Natural killer cell treated with Interleukin-12 subunit alpha and Interleukin-12 subunit beta and Interleukin-15 and Interleukin-18, amount 100 ng/mL, for 72 hours (primary cell): ENCODE data around the gene PDE11A. TPM values are rescaled to one million over a fixed set of nuclear protein-coding genes. Genes with fewer than 3 reads are reported as not detected.
"Not testable (repeated sequence)": the region's sequence is repeated elsewhere in the genome, so short reads cannot be mapped to it uniquely, and the experiment has no call there.

ENCODE experiments used
- ATAC-seq, 2 donors: fragments of 150-1000 bp; cut with Tn5 transposase in 1 of 2; sonication (Bioruptor Pico), chemical (Tn5 transposase) in 1 of 2; 2 replicates each; pipeline ENCODE4 v1.10.0; 2021
- DNase-seq: peaks from one replicate; pipeline ENCODE4 v3.0.0; 2022; ENCODE audit warnings: low spot score
- H3K27ac Mint-ChIP-seq, 2 donors: 1 replicate in 1 of 2; 2 replicates in 1 of 2; pipeline ENCODE4 v1.8.0; 2022; ENCODE audit warnings: mixed read lengths in 2 of 2, mild to moderate bottlenecking in 1 of 2, moderate library complexity in 1 of 2
- H3K27me3 Mint-ChIP-seq, 2 donors: 1 replicate in 1 of 2; 2 replicates in 1 of 2; pipeline ENCODE4 v1.8.0; 2022; ENCODE audit warnings: mixed read lengths in 2 of 2
- H3K36me3 Mint-ChIP-seq: one replicate; pipeline ENCODE4 v1.8.0; 2022; ENCODE audit warnings: mixed read lengths
- H3K4me1 Mint-ChIP-seq, 2 donors: 1 replicate in 1 of 2; 2 replicates in 1 of 2; pipeline ENCODE4 v1.8.0; 2022; ENCODE audit warnings: low read depth in 2 of 2, mixed read lengths in 2 of 2, mild to moderate bottlenecking in 1 of 2
- H3K4me3 Mint-ChIP-seq: one replicate; pipeline ENCODE4 v1.8.0; 2022; ENCODE audit warnings: mixed read lengths
- H3K9me3 Mint-ChIP-seq: 2 replicates; pipeline ENCODE4 v1.8.0; 2022; ENCODE audit warnings: mixed read lengths
- total RNA-seq, 2 donors: library from RNA; stranded (reverse); gene quantifications; one replicate each; pipeline ENCODE4 v1.2.3, GENCODE V29; 2022

The PDE11A gene
- total RNA-seq, 2 donors from 2014 or later, result not detected

GRCh38 chr2:178066890-178067669 is 5.5 kb downstream of the PDE11A start:
- Mint-ChIP-seq H3K27me3 (peaks cover 23 to 55% of the 10 kb centered on the region in 2 donors), H3K27ac (no peak overlapping the region), H3K4me3 (no peak overlapping the region), H3K4me1 (no peaks in the 10 kb centered on the region), H3K36me3 (no peaks in the 10 kb centered on the region), H3K9me3 (no peaks in the 10 kb centered on the region)
- DNase-seq (no peak), ATAC-seq (no peak)

GRCh38 chr2:178066324-178066723 is 6.3 kb downstream of the PDE11A start:
- DNase-seq, result no peak
- H3K27me3 Mint-ChIP-seq, result peaks cover 22 to 55% of the 10 kb centered on the region in 2 donors
- H3K4me1 Mint-ChIP-seq, result no peaks in the 10 kb centered on the region
- H3K9me3 Mint-ChIP-seq, result no peaks in the 10 kb centered on the region
- H3K36me3 Mint-ChIP-seq, result no peaks in the 10 kb centered on the region
- no peak overlapping the region for H3K27ac Mint-ChIP-seq
- ATAC-seq, result peak; percentile 44 to 45
- H3K4me3 Mint-ChIP-seq, result no peak overlapping the region

- no peak overlapping the region for H3K27ac Mint-ChIP-seq
- no peaks in the 10 kb centered on the region for H3K4me1 Mint-ChIP-seq
- H3K36me3 Mint-ChIP-seq, result no peaks in the 10 kb centered on the region
- no peak for DNase-seq
- H3K27me3 Mint-ChIP-seq, result peaks cover 11 to 14% of the 10 kb centered on the region in 2 donors
- H3K9me3 Mint-ChIP-seq, result no peaks in the 10 kb centered on the region
- no peak overlapping the region for H3K4me3 Mint-ChIP-seq
- no peak for ATAC-seq
These were observed 12.9 kb downstream of the PDE11A start for GRCh38 chr2:178059681-178060080.

GRCh38 chr2:178059111-178059510 is 13.5 kb downstream of the PDE11A start:
- H3K4me1 Mint-ChIP-seq, result no peaks in the 10 kb centered on the region

GRCh38 chr2:178057179-178057680 is 15.3 kb downstream of the PDE11A start:
- no peaks in the 10 kb centered on the region for H3K36me3 Mint-ChIP-seq
- ATAC-seq, result no peak
- no peaks in the 10 kb centered on the region for H3K9me3 Mint-ChIP-seq
- no peak overlapping the region for H3K4me3 Mint-ChIP-seq
- H3K27me3 Mint-ChIP-seq, result peaks cover 6% of the 10 kb centered on the region in 2 donors
- H3K4me1 Mint-ChIP-seq, result no peaks in the 10 kb centered on the region
- H3K27ac Mint-ChIP-seq, result no peak overlapping the region
- DNase-seq, result no peak

More at GRCh38 chr2:178059111-178059510, 13.5 kb downstream of the PDE11A start:
- no peak overlapping the region for H3K4me3 Mint-ChIP-seq
- no peaks in the 10 kb centered on the region for H3K9me3 Mint-ChIP-seq
- ATAC-seq (peak in 1 of 2 donors; percentile 59), DNase-seq (no peak)
- H3K36me3 Mint-ChIP-seq, result no peaks in the 10 kb centered on the region
- peaks cover 11 to 14% of the 10 kb centered on the region in 2 donors for H3K27me3 Mint-ChIP-seq
- no peak overlapping the region for H3K27ac Mint-ChIP-seq

GRCh38 chr2:178056345-178056744 is 16.2 kb downstream of the PDE11A start:
- H3K9me3 Mint-ChIP-seq, result no peaks in the 10 kb centered on the region
- DNase-seq (no peak), ATAC-seq (no peak)
- no peak overlapping the region for H3K27ac Mint-ChIP-seq
- no peak overlapping the region for H3K4me3 Mint-ChIP-seq
- H3K4me1 Mint-ChIP-seq, result no peaks in the 10 kb centered on the region
- H3K27me3 Mint-ChIP-seq, result peaks cover 0 to 6% of the 10 kb centered on the region in 2 donors
- H3K36me3 Mint-ChIP-seq, result no peaks in the 10 kb centered on the region

- H3K27me3 Mint-ChIP-seq, result peaks cover 6 to 11% of the 10 kb centered on the region in 2 donors
- H3K27ac Mint-ChIP-seq, H3K4me1 Mint-ChIP-seq, DNase-seq, H3K9me3 Mint-ChIP-seq, H3K36me3 Mint-ChIP-seq, H3K4me3 Mint-ChIP-seq, ATAC-seq: not testable (repeated sequence)
These were observed 21.3 kb downstream of the PDE11A start for GRCh38 chr2:178051257-178051656.

GRCh38 chr2:178047391-178047790 is 25.2 kb downstream of the PDE11A start:
- Mint-ChIP-seq H3K4me1 (no peaks in the 10 kb centered on the region), H3K27ac (no peak overlapping the region), H3K36me3 (no peaks in the 10 kb centered on the region)

GRCh38 chr2:178044836-178045235 is 27.7 kb downstream of the PDE11A start:
- no peak overlapping the region for H3K27ac Mint-ChIP-seq
- peaks cover 0 to 3% of the 10 kb centered on the region in 2 donors for H3K27me3 Mint-ChIP-seq
- H3K4me3 Mint-ChIP-seq, result no peak overlapping the region
- no peak for ATAC-seq
- H3K4me1 Mint-ChIP-seq, result no peaks in the 10 kb centered on the region
- no peak for DNase-seq
- no peaks in the 10 kb centered on the region for H3K36me3 Mint-ChIP-seq
- H3K9me3 Mint-ChIP-seq, result peaks cover 3% of the 10 kb centered on the region

More at GRCh38 chr2:178047391-178047790, 25.2 kb downstream of the PDE11A start:
- ATAC-seq (no peak), DNase-seq (no peak)
- Mint-ChIP-seq H3K27me3 (peaks cover 6 to 11% of the 10 kb centered on the region in 2 donors), H3K9me3 (peaks cover 10% of the 10 kb centered on the region), H3K4me3 (no peak overlapping the region)

- DNase-seq (no peak), ATAC-seq (no peak)
- Mint-ChIP-seq H3K36me3 (no peaks in the 10 kb centered on the region), H3K9me3 (peaks cover 3% of the 10 kb centered on the region), H3K4me1 (no peaks in the 10 kb centered on the region), H3K27me3 (peaks cover 0 to 6% of the 10 kb centered on the region in 2 donors), H3K4me3 (no peak overlapping the region), H3K27ac (no peak overlapping the region)
These were observed 29.3 kb downstream of the PDE11A start for GRCh38 chr2:178043266-178043665.

- H3K4me1 Mint-ChIP-seq, H3K4me3 Mint-ChIP-seq, H3K27ac Mint-ChIP-seq, ATAC-seq, DNase-seq, H3K36me3 Mint-ChIP-seq, H3K27me3 Mint-ChIP-seq: not testable (repeated sequence)
- H3K9me3 Mint-ChIP-seq, result peaks cover 13% of the 10 kb centered on the region
These were observed 39.0 kb downstream of the PDE11A start for GRCh38 chr2:178033583-178033982.

- Mint-ChIP-seq H3K27me3 (peaks cover 4 to 5% of the 10 kb centered on the region in 2 donors), H3K4me1 (no peaks in the 10 kb centered on the region), H3K27ac (no peak overlapping the region), H3K4me3 (no peak overlapping the region), H3K9me3 (peaks cover 7% of the 10 kb centered on the region), H3K36me3 (no peaks in the 10 kb centered on the region)
- ATAC-seq, result no peak
- DNase-seq, result no peak
These were observed 43.2 kb downstream of the PDE11A start for GRCh38 chr2:178029342-178029741.

GRCh38 chr2:178025551-178026185 is 46.9 kb downstream of the PDE11A start:
- no peaks in the 10 kb centered on the region for H3K4me1 Mint-ChIP-seq
- H3K36me3 Mint-ChIP-seq, result no peaks in the 10 kb centered on the region
- no peak for DNase-seq
- no peaks in the 10 kb centered on the region for H3K9me3 Mint-ChIP-seq
- peaks cover 7 to 14% of the 10 kb centered on the region in 2 donors for H3K27me3 Mint-ChIP-seq
- no peak overlapping the region for H3K4me3 Mint-ChIP-seq
- ATAC-seq, result no peak
- H3K27ac Mint-ChIP-seq, result no peak overlapping the region

- no peak overlapping the region for H3K27ac Mint-ChIP-seq
- ATAC-seq (no peak), DNase-seq (no peak)
These were observed 54.4 kb downstream of the PDE11A start for GRCh38 chr2:178018141-178018540.

More at GRCh38 chr2:178018141-178018540, 54.4 kb downstream of the PDE11A start:
- H3K27me3 Mint-ChIP-seq, result peaks cover 3 to 9% of the 10 kb centered on the region in 2 donors
- H3K36me3 Mint-ChIP-seq, result no peaks in the 10 kb centered on the region
- no peaks in the 10 kb centered on the region for H3K4me1 Mint-ChIP-seq
- H3K4me3 Mint-ChIP-seq, result no peak overlapping the region
- peaks cover 3% of the 10 kb centered on the region for H3K9me3 Mint-ChIP-seq
